C4-2B (cell line): ENCODE results near the gene PCDH9.

Experiments used
- H3K27ac ChIP-seq: fragments of 450-650 bp; 2 replicates; pipeline ENCODE4 v1.5.1; 2017
- ZFX ChIP-seq: fragments of 450-650 bp; IDR thresholded peaks from 2 replicates; pipeline ENCODE4 v1.6.1; 2017
- TF ChIP-seq, protein P1 (sequence below): fragments of 450-650 bp; conservative IDR thresholded peaks from 2 replicates; pipeline ENCODE4 v1.5.1; 2017; ENCODE audit warnings: mild to moderate bottlenecking

Gene PCDH9

GRCh38 chr13:66992719-66993118 lies 237.4 kb downstream of the PCDH9 start:
- no peak overlapping the region for H3K27ac ChIP-seq
- no peak for TF ChIP-seq ZFX
- TF ChIP-seq, protein P1, sequence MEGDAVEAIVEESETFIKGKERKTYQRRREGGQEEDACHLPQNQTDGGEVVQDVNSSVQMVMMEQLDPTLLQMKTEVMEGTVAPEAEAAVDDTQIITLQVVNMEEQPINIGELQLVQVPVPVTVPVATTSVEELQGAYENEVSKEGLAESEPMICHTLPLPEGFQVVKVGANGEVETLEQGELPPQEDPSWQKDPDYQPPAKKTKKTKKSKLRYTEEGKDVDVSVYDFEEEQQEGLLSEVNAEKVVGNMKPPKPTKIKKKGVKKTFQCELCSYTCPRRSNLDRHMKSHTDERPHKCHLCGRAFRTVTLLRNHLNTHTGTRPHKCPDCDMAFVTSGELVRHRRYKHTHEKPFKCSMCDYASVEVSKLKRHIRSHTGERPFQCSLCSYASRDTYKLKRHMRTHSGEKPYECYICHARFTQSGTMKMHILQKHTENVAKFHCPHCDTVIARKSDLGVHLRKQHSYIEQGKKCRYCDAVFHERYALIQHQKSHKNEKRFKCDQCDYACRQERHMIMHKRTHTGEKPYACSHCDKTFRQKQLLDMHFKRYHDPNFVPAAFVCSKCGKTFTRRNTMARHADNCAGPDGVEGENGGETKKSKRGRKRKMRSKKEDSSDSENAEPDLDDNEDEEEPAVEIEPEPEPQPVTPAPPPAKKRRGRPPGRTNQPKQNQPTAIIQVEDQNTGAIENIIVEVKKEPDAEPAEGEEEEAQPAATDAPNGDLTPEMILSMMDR, result no peak

DNA sequence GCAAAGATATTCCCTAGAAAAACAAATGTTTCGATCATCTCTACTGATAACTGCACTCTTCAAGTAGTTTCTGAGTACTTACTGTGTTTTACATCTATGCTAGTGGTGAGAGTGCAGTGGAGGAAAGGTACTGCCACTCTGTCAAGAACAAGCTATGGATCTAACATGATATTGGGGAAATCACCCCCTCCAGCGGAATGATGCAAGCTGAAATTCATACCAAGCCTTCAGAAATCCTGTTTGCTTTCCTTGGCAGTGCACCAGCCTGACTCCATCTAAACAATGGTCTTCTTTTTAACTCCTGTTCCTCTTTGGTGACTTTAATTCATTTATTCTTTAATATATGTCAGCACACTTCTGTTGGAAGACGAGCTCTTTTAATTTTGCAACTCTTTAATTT lies 238.0 kb downstream of the PCDH9 start:
- no peak overlapping the region for H3K27ac ChIP-seq
- TF ChIP-seq, protein P1, result no peak
- no peak for TF ChIP-seq ZFX

DNA sequence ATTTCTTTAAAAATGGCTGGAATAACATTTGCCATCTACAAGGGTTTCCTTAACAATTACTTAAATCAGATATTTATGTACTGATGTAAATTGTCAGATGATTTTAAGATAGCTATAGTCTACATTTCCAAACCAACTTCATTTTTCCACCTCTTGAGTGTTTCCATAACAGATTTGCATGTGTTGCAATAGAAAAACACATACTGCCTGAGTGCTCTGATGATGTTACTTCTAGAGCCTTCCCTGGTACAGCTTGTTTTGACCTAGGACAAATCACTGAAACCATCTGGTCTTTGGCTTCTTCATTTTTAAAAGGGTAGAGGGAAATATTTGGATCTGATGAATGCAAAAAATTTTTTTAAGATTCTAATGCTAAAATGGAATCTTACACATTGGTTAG lies 245.9 kb downstream of the PCDH9 start:
- no peak for TF ChIP-seq ZFX
- TF ChIP-seq, protein P1, result no peak
- no peak overlapping the region for H3K27ac ChIP-seq

DNA sequence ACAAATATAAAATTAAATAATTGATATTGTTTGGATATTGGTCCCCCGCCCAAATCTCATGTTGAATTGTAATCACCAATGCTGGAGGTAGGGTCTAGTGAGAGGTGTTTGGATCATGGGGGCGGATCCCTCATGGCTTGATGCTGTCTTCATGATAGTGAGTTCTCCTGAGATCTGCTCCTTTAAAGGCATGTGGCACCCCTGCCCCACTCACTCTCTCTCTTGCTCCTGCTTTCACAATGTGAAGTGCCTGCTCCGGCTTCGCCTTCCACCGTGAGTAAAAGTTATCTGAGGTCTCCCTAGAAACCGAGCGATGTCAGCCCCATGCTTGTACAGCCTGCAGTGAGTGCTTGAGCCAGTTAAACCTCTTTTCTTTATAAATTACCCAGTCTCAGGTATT lies 248.2 kb downstream of the PCDH9 start:
- H3K27ac ChIP-seq, result no peak overlapping the region
- TF ChIP-seq, protein P1, result no peak
- TF ChIP-seq ZFX, result no peak

DNA sequence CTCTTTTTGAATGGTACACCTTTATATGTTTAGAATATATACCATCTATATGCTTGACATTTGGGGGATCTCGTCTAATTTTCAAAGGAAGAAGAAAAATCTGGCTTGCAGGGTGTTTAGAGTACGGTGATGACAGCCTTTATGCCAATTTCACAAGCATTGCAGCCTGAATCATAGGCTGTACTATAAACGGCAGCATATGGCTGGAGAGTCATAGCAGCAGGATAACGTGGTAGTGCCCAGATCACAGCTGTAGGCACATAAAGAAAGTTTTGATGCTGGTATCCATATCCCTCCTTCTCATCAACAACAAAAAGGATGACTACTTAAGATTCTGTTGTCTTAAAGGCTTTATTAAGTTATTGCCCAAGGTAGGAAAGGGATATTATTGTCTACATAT lies 253.0 kb downstream of the PCDH9 start:
- H3K27ac ChIP-seq, result no peak overlapping the region
- TF ChIP-seq ZFX, result no peak
- TF ChIP-seq, protein P1, result no peak

GRCh38 chr13:66974889-66975288 lies 255.2 kb downstream of the PCDH9 start:
- TF ChIP-seq, protein P1, result no peak
- no peak for TF ChIP-seq ZFX
- H3K27ac ChIP-seq, result no peak overlapping the region

DNA sequence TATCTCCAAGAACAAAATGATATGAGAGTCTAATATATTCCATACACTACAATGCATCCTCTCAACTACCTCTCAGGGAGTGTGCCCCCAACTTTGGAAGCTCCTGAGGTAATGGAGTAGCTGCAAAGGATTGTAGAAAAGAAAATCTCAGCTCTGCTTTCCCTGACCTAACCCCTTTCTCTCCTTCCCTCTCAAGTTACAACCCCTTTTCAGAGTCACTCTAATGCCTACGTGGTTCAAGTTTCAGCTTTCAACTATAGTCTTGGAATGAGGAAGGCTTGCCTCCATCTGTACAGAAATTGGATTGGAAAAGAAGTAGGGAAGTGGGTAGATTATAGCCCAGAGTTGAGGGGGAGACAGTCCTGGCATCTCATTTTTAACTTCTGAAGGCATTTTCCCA lies 256.0 kb downstream of the PCDH9 start:
- H3K27ac ChIP-seq, result no peak overlapping the region
- TF ChIP-seq, protein P1, result no peak
- TF ChIP-seq ZFX, result no peak
